Stimulated activated CD4-positive, alpha-beta T cell treated with anti-CD3 and anti-CD28 coated beads, Interleukin-12 subunit alpha, Interleukin-12 subunit beta, amount 100 ng/mL, for 24 hours (primary cell): Measurements from ENCODE around the gene PNLIP.

ENCODE experiments used
- DNase-seq, 2 experiments: peaks; one replicate each; pipeline ENCODE4 v3.0.0-alpha.2; 2020; ENCODE audit warnings: low read depth in 2 of 2

Gene PNLIP

GRCh38 chr10:116614796-116615195 is 69.1 kb downstream of the PNLIP start:
- DNase-seq = no peak

GRCh38 chr10:116615199-116615776 is 69.6 kb downstream of the PNLIP start:
- DNase-seq = no peak
